Chondrocyte (in vitro differentiated cells): Measurements from ENCODE around the gene SHISA4. TPM values are rescaled to one million over a fixed set of nuclear protein-coding genes. Genes with fewer than 3 reads are reported as not detected.

Experiments used
- DNase-seq: peaks from one replicate; pipeline ENCODE4 v3.0.0; 2021; ENCODE audit warnings: mixed read lengths, low spot score
- H3K27ac Mint-ChIP-seq: one replicate; pipeline ENCODE4 v1.8.0; 2021; ENCODE audit warnings: mild to moderate bottlenecking, moderate library complexity, mixed read lengths; ENCODE audit not compliant: unreplicated experiment
- H3K27me3 Mint-ChIP-seq: 2 replicates; pipeline ENCODE4 v1.8.0; 2021; ENCODE audit warnings: low read depth, mixed read lengths
- H3K36me3 Mint-ChIP-seq: 2 replicates; pipeline ENCODE4 v1.8.0; 2021; ENCODE audit warnings: low read depth, mixed read lengths
- H3K4me1 Mint-ChIP-seq: 2 replicates; pipeline ENCODE4 v1.8.0; 2021; ENCODE audit warnings: low read depth, mild to moderate bottlenecking, mixed read lengths
- H3K4me3 Mint-ChIP-seq: one replicate; pipeline ENCODE4 v1.8.0; 2021; ENCODE audit warnings: mild to moderate bottlenecking, moderate library complexity, mixed read lengths; ENCODE audit not compliant: unreplicated experiment
- H3K9me3 Mint-ChIP-seq: 2 replicates; pipeline ENCODE4 v1.8.0; 2021; ENCODE audit warnings: low read depth, mixed read lengths
- CTCF ChIP-seq: fragments of 200-600 bp; sonication (generic); IDR thresholded peaks from 2 replicates; pipeline ENCODE4 v1.5.0; 2021; ENCODE audit warnings: antibody characterized with exemption, mild to moderate bottlenecking, moderate library complexity
- total RNA-seq: library from RNA; stranded (reverse); gene quantifications from 3 replicates; pipeline ENCODE4 v1.2.1, GENCODE V29; 2021

The SHISA4 gene
- total RNA-seq, 1 donor from 2014 or later, result 37.7 TPM

DNA sequence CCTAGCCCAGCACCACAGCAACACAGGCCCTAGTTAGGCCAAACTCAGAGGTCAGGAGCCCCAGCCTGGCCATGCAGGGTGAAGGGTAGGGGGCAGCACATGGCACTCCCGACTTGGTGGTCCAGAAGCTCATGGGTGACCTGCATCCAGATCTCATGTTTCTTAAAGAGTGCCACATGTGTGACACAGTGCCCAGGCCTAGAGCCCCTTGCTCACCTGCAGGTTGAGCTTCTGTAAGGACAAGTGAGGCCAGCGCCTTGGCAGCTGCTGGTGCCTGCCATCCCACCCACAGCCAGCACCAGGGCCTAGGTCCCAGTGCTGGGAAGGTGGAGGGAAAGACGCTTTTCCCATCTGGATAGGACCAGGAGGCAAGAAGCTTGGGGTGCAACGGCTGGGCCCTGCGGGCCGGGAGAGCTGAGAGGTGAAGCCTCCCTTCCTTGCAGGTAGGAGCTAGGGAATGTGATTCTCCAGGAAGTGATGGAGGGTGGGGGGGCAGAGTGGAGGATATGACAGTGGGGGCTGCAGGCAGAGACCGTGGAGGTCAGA lies 6.5 kb downstream of the SHISA4 start:
- Mint-ChIP-seq H3K9me3 (no peaks in the 10 kb centered on the region), H3K4me3 (no peak overlapping the region), H3K27me3 (no peaks in the 10 kb centered on the region), H3K36me3 (peaks cover 19% of the 10 kb centered on the region), H3K27ac (peak overlapping the region; percentile 22), H3K4me1 (peaks cover 67% of the 10 kb centered on the region)
- DNase-seq, result no peak
- TF ChIP-seq CTCF, result no peak

GRCh38 chr1:201895913-201896807 lies 7.5 kb downstream of the SHISA4 start:
- peaks cover 22% of the 10 kb centered on the region for H3K36me3 Mint-ChIP-seq
- H3K27ac Mint-ChIP-seq, result peak overlapping the region; percentile 89
- H3K9me3 Mint-ChIP-seq, result no peaks in the 10 kb centered on the region
- H3K27me3 Mint-ChIP-seq, result no peaks in the 10 kb centered on the region
- no peak overlapping the region for H3K4me3 Mint-ChIP-seq
- DNase-seq, result peak; percentile 96
- H3K4me1 Mint-ChIP-seq, result peaks cover 73% of the 10 kb centered on the region
- peak; percentile 98 for TF ChIP-seq CTCF

GRCh38 chr1:201896951-201897391 lies 8.3 kb downstream of the SHISA4 start:
- peaks cover 22% of the 10 kb centered on the region for H3K36me3 Mint-ChIP-seq
- peaks cover 70% of the 10 kb centered on the region for H3K4me1 Mint-ChIP-seq
- H3K27ac Mint-ChIP-seq, result peak overlapping the region; percentile 89
- no peaks in the 10 kb centered on the region for H3K27me3 Mint-ChIP-seq
- no peak for DNase-seq
- no peaks in the 10 kb centered on the region for H3K9me3 Mint-ChIP-seq
- no peak overlapping the region for H3K4me3 Mint-ChIP-seq
- peak; percentile 66 for TF ChIP-seq CTCF

DNA sequence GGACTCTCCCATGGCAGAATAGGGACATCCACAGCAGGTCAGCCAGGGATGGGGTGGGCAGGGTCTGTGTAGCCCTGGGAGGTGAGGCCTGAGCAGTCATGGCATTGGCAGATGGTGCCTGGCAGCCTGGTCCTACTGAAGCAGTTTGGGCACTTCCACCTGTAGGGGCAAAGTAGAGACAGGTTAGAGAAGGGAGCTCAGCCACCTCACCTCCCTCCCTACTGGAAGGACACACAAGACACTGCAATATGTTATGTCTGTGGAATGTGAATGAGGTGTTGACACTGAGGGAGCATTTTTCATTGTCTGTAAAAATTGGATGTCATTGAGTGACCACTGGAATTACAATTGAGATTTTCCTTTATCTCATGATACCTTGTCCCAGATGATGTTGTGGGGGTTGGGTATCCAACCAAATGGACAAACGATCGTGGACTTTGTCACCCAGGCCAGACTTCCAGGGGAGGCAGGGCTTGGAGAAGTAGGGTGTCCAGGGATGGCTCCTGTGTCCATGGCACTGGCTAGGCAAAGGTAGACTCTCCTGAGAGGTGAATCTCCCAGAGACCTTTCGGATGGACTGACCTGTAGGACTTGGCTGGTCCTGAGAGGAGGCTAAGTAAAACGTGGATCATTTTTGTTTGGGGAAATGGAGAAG lies 9.7 kb downstream of the SHISA4 start:
- peak overlapping the region; percentile 55 for H3K27ac Mint-ChIP-seq
- DNase-seq, result no peak
- H3K36me3 Mint-ChIP-seq, result peaks cover 24% of the 10 kb centered on the region
- peaks cover 80% of the 10 kb centered on the region for H3K4me1 Mint-ChIP-seq
- no peak for TF ChIP-seq CTCF
- no peaks in the 10 kb centered on the region for H3K9me3 Mint-ChIP-seq
- H3K27me3 Mint-ChIP-seq, result no peaks in the 10 kb centered on the region
- no peak overlapping the region for H3K4me3 Mint-ChIP-seq

DNA sequence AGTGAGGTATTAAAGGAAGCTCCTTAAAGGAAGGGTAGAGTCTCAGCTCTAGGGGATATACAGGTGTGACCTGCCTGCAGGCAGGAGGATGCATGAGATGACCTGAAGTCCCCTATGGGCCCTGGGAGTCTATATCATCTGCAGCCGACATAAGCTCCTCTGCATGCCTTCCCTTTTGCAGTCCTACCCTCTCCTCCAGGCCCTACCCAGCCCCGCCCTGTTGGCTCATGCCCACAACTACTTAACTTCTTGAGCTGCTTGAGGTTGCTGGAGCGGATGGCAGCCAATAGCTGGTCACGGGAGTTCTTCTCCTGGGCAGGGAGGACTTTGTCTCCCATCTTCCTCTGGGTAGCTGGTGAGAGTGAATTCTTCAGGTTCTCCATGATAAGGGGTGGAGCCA lies 10.3 kb downstream of the SHISA4 start:
- Mint-ChIP-seq H3K27me3 (no peaks in the 10 kb centered on the region), H3K9me3 (no peaks in the 10 kb centered on the region), H3K4me3 (no peak overlapping the region), H3K4me1 (peaks cover 80% of the 10 kb centered on the region), H3K36me3 (peaks cover 24% of the 10 kb centered on the region), H3K27ac (no peak overlapping the region)
- no peak for DNase-seq
- TF ChIP-seq CTCF, result no peak
